GM21367 (cell line): Measurements from ENCODE around the gene PRELID2.
"Not testable (repeated sequence)": the region's sequence is repeated elsewhere in the genome, so short reads cannot be mapped to it uniquely, and the experiment has no call there.

ENCODE experiments used
- ATAC-seq: cut with Tn5 transposase; IDR thresholded peaks from one replicate; pipeline ENCODE4 v1.9.1; 2021; ENCODE audit not compliant: unreplicated experiment

The PRELID2 gene

DNA sequence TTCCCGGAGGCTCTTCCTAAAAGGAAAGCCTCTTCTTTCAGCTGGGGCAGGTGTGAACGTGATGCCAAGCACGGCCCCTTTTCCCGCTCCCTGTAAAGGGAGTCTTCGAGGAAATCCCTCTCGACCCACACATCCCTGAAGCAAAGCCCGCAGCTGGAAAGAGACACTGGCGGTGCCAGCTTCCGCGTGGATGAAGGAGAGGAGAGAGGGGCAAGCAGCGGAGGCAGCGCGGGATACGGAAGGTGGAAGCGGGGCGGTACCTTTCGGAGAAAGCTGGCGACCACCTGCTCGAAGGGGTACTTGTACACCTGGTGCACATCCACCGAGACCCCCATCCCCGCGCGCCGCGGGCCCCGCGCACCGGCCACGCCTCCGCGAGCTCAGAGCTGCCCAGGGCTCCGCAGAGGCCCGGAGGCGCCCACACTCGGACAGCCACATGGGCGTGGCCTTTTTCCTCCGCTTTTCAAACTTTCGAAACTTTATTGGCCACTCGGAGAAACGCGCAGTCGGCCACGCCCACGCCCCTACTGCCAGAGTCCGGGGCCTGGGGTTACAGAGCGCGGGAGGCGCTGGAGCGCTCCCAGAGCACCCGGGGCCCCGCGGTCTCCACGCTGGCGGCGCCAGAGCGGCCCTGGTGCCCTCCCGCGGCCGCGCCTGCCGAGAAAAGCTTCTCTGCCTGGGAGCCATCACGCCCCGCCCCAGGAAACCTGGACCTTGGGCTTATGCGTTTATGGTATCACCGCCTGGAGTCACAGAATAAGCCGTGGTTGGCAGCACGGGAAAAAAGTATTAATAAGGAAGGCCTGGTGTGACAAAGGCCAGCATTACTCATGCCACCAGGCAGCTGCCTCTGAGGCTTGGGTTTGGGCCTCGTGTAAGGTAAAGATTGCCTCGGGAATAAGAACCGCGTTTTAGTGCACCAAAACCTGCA lies at the start of gene PRELID2:
TSS of gene PRELID2 (minus strand) at position 426 of the 931 bp plus-strand sequence. CDS start at position 335, 91 bp downstream.
- peak; percentile 90 for ATAC-seq

GRCh38 chr5:145874765-145875164 lies 39.6 kb upstream of the PRELID2 start:
- ATAC-seq: no peak

DNA sequence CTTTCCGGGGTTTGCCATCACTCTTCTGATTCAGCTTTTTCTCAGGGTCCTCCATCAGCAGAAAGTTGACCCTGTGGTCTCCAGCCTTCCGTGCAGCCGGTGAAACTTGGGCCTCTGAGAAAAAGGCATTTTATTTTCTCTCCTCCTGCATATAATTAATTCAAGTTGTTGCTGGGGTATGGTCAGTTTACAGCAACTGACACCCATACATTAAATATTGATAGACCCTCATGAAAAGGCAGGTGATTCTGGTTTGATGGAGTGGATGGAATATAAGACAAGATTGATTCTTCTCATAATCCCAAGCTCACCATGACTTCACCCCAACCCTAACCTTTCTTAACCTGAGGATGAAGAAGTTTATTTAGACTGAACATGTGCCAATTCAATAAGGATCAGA lies 37.8 kb upstream of the PRELID2 start, which contains the start of gene GRXCR2:
TSS of gene GRXCR2 (minus strand) at position 101 of the 400 bp plus-strand sequence. CDS start at position 55, 46 bp downstream.
- ATAC-seq: no peak

- ATAC-seq: no peak
Observed at GRCh38 chr5:145872486-145872885, 37.3 kb upstream of the PRELID2 start.

- no peak for ATAC-seq
Observed at GRCh38 chr5:145869753-145870152, 34.6 kb upstream of the PRELID2 start.

DNA sequence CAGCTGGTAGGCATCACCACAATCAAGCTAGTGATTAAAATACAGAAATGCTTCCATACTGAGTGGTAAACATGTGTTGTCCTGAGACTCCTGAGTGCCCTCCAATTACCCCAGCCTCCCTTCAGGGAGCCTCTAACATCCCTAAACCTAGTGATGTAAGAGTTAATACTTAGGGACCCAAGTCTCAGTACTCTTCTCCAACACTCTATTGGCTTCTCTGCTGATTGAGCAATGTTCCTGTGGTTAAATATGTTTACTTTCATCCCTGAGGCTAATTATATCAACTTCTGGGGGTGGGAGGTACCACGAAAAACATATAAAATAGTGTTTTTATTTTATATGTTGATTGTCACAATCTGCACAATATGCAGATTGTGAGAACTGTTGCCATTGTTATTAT lies 32.7 kb upstream of the PRELID2 start:
- no peak for ATAC-seq

DNA sequence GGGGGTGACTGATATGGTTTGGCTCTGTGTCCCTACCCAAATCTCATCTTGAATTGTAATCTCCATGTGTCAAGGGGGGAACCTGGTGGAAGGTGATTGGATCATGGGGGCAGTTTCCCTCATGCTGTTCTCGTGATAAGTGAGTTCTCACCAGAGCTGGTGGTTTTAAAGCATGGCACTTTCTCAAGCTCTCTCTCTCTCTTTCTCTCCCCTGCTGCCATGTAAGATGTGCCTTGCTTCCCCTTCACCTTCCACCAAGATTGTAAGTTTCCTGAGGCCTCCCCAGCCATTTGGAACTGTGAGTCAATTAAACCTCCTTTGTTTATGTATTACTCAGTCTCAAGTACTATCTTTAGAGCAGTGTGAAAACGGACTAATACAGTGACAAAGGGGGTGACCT lies 29.3 kb upstream of the PRELID2 start:
- ATAC-seq: not testable (repeated sequence)

DNA sequence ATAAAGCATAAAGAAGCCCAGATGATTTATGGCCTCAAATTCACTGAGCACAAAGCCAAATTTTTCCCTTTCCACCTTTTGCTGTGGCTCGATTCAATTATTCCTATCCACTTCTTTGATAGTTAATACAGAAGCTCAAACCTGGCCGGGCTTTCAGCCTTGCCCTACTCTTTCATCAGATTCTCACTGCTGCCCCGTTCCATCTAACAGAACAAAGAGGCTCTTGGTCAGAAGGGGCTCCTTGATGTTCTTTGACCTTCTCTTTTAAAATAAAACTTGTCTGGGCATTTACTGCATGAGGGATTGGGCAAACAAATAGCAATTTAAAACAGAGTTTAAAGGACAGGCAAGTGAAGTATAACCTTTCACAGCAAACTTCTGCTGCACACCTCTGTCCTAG lies 27.9 kb upstream of the PRELID2 start:
- ATAC-seq: no peak

- ATAC-seq: no peak
Observed at GRCh38 chr5:145859897-145860296, 24.8 kb upstream of the PRELID2 start.

DNA sequence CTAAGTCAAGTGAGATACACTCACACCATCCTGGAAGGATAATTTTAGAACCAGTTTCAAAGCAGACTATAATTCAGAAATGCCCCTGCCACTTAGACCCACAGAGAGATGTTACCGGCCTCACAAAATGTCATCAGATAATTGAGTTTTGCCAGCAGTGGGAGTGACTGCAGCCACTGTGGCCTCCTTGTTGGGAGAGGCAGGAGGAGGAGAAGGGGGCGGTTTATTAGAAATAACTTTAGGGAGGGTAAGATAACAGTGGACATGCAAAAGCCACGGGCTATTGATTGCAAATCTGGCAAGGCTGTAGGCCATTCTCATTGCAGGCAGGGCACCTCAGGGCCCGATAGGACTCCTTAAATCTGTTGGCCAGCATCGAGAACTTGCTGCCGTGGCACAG lies 24.3 kb upstream of the PRELID2 start:
- no peak for ATAC-seq

- ATAC-seq: no peak
Observed at GRCh38 chr5:145858959-145859358, 23.8 kb upstream of the PRELID2 start.

DNA sequence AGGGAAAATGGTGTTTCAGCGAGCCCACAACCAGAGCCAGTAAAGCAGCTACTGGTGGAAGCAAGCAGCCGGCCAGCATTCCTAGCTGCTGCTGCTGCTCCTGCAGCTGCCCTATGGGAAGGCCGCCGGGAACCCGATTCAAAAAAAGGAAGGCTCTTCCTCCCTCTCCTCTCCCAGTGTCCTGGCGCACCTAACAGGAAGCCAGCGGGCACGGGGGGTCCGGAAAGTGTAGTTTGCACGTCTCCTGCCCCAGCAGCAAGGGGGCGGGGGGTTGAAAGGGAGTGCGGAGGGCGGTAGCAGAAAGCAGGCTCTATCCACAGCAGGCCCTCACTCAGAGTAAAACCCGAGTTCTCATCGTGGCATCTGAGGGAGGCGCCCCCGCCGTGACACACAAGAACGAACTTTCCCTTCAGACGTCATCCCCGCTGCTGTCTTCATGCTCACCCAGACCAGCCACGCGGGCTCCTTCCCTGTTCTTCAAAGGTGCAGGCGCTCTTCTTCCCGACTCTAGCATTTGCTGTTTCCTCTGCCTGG lies 21.2 kb upstream of the PRELID2 start:
- no peak for ATAC-seq

GRCh38 chr5:145855763-145856267 lies 20.7 kb upstream of the PRELID2 start:
- no peak for ATAC-seq

- no peak for ATAC-seq
Observed at GRCh38 chr5:145854651-145855258, 19.6 kb upstream of the PRELID2 start.

DNA sequence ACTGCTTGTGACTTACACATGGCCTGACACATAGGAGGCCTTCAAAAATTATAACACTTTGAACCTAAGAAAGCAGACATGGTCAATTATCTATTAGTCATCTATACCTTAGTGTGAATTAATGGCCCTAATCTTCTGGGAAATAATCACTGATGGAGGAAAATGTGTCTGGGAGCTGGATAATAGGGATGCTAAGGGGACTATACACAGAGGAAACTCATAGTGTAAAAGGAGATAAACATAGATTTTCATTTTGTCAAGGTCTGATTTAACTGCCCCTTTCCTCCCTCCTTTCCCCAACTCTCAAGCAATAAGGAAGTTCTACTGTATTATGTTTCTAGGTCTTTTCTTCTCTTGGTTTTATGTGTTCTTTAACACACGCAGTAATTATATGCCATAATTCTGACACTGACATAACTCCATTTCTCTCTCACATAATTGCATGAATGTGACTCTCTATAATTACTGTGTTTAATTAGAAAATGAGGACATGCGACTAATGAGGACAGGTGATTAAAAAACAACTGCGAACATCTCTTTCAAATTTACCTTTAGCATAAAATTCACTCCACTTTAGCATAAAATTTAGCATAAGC lies 18.7 kb upstream of the PRELID2 start:
- no peak for ATAC-seq

DNA sequence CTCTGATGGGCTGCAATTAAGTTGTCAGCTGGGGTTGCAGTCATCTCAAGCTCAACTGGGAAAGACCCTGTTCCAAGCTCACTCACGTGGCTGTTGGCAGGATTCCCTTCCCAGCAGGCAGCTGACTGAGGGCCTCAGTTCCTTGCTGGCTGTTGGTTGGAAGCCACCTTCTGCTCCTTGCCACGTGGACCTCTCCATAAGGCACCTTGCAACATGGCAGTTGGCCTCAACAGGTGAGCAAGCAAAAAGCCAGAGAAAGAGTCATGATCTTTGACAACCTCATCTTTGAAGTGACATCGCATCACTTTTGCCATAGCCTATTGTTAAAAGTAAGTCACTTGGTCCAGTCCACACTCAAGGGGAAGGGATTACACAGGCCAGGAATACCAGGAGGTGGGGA lies 17.8 kb upstream of the PRELID2 start:
- ATAC-seq: no peak

GRCh38 chr5:145848854-145849253 lies 13.7 kb upstream of the PRELID2 start:
- no peak for ATAC-seq

DNA sequence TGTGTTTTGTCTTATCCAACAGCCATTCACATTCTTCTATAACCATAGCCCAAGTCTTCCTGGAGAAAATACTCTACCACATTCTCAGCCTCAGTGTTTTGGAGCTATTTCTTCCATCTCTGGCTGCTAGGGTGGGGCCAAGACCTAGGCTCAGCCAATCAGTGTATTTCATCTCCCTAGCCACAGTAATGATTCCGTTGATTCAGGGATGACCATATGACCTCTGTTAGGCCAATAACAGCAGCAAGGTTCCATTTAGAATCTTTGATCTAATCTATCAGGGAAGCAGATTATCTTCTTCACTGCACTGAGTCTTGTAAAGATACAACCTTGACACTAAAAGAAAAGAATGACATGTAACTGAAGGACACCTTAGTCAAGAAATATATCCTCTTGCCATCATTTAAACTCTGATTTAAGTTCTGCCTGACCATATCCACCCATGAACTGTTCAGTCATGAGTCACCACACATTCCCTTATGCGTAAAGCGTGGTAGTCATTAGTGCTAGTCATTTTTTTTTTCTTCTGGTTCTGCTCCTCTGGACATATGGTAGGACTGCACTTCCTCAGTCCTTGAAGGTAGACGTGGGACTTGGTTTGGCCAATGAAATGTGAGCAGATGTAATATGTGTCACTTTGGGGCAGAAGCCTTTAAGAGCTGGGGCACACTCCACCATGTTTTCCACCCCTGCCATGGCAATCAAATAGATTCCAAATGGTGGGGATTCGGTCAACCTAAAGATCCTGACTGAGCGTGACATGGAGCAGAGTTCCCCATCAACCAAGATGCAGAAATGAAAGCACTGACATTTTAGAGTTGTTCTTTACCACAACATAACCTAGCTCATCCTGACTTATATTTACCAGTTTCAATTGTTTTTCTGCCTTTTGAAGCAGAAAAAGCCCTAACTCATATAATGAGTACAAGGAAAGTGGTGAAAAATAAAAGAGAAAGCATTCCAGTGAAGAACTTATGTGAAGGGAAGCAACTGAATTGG lies 12.7 kb upstream of the PRELID2 start:
- no peak for ATAC-seq

GRCh38 chr5:145846081-145846480 lies 10.9 kb upstream of the PRELID2 start:
- no peak for ATAC-seq

GRCh38 chr5:145841299-145841698 lies 6.2 kb upstream of the PRELID2 start:
- no peak for ATAC-seq
